Measurements from ENCODE around the gene NTF3. TPM values are rescaled to one million over a fixed set of nuclear protein-coding genes. Genes with fewer than 3 reads are reported as not detected.

NTF3 gene
- total RNA-seq, 3 donors from 2014 or later (not counting 1 experiment from before 2014, with no cell fraction given) = not detected

DNA sequence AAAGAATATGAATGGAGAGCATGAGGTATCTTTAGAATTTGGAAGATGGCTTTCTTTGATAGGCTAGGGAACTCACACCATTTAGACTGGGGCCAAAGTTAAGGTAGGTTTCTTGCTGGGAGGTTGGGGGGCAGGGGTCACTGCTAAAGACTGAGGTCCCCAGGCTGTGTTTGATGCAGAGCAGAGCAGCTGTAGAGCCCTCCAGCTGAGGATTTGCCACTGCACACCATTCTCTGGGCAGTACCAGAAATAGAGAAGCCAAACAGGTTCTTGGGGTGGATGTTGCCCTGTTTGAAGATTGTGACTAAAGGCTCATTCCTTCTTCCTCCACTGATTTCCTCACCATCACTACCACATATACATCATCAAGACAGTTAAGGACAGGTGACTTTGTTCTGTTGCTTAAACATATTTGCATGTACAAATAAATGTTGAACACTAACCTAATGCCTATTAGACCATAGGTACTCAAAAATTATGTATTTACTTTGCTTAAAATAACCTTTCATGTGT lies 7.9 kb downstream of the NTF3 start:
- Histone ChIP-seq H3K27ac (ENCODE audit: low read length) (no peak overlapping the region), H3K4me3 (ENCODE audit: low read length) (no peak overlapping the region), H3K36me3 (ENCODE audit: control insufficient read depth, insufficient read depth, low read length) (no peaks in the 10 kb centered on the region), H3K9me3 (ENCODE audit: control insufficient read depth, insufficient read depth, low read length) (no peaks in the 10 kb centered on the region), H3K4me1 (ENCODE audit: control insufficient read depth, insufficient read depth, low read length) (no peaks in the 10 kb centered on the region), H3K27me3 (ENCODE audit: control insufficient read depth, insufficient read depth, low read length) (peaks cover 2% of the 10 kb centered on the region)
- no peak overlapping the region for H3K27ac Mint-ChIP-seq
- H3K27me3 Mint-ChIP-seq (ENCODE audit: low read depth in 2 of 2) = peaks cover 10 to 46% of the 10 kb centered on the region in 2 donors
- no peaks in the 10 kb centered on the region for H3K36me3 Mint-ChIP-seq
- no peaks in the 10 kb centered on the region for H3K4me1 Mint-ChIP-seq
- intact Hi-C loops (cut with micrococcal nuclease) = no loop called here
- H3K9me3 Mint-ChIP-seq = no peaks in the 10 kb centered on the region
- no peak for ATAC-seq
- no peak for DNase-seq
- H3K4me3 Mint-ChIP-seq = no peak overlapping the region
- TF ChIP-seq, protein P1, sequence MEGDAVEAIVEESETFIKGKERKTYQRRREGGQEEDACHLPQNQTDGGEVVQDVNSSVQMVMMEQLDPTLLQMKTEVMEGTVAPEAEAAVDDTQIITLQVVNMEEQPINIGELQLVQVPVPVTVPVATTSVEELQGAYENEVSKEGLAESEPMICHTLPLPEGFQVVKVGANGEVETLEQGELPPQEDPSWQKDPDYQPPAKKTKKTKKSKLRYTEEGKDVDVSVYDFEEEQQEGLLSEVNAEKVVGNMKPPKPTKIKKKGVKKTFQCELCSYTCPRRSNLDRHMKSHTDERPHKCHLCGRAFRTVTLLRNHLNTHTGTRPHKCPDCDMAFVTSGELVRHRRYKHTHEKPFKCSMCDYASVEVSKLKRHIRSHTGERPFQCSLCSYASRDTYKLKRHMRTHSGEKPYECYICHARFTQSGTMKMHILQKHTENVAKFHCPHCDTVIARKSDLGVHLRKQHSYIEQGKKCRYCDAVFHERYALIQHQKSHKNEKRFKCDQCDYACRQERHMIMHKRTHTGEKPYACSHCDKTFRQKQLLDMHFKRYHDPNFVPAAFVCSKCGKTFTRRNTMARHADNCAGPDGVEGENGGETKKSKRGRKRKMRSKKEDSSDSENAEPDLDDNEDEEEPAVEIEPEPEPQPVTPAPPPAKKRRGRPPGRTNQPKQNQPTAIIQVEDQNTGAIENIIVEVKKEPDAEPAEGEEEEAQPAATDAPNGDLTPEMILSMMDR (IDR thresholded peaks at IDR 0.05) = no peak

DNA sequence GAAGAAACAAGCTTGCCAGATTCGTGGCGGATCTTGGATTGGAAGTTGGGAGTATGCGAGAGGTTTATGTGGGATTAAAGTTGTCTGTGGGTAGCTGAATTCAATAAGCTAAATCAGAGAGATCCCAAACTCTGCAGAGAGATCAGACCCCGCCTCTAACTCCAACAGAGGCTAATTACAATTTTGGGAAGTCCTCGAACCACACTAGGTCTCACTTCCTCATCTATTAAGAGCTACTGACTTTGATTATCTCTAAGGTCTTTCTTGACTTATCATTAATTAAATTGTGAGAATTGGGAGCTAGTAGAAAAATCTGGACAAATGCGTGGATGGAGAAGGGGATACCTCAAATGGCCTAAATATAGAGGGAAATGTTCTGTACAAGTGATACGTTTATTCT lies 9.1 kb downstream of the NTF3 start:
- intact Hi-C loops (cut with micrococcal nuclease) = no loop called here
- H3K9me3 Mint-ChIP-seq = no peaks in the 10 kb centered on the region

DNA sequence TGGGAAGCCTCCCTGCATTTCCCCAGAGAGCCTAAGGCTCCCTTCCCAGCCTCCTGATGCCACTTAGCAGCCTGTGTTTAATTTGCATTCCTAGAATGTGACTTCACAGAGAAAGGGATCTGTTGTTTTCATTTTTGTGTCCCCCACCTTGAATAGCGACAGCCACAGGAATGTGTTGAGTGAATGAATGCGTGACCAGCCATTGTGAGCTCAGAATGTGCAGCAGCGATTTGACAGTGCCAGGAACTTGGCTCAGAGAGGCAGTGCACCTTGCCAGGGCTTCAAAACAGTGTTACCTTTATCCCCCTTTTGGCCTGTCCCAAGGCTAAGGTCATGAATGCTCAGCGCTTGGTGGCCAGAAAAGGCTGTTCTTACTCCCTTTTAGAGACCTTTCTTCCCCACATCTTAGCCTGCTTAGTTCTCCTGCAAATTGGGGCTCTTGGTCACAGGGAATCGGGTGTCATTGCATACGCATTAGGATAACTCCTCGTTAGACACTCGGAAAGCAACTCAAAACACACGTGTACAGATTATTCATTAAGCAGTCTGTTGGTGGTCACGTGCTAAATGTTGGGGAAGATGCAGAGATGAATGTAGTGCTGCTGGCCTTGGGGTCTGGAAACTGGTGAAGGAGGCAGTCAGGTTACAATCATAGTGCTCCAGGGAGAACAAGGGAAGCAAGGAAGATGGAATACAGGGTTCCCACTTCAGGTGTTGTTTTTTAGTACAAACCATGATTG lies 9.8 kb downstream of the NTF3 start:
- H3K4me3 Mint-ChIP-seq = no peak overlapping the region
- H3K36me3 Mint-ChIP-seq = no peaks in the 10 kb centered on the region
- H3K4me1 Mint-ChIP-seq = no peaks in the 10 kb centered on the region
- ATAC-seq (no peak), DNase-seq (no peak)
- no peak overlapping the region for H3K27ac Mint-ChIP-seq
- H3K4me1 ChIP-seq (ENCODE audit: control insufficient read depth, insufficient read depth, low read length) = no peaks in the 10 kb centered on the region
- no peaks in the 10 kb centered on the region for H3K36me3 ChIP-seq (ENCODE audit: control insufficient read depth, insufficient read depth, low read length)
- no peaks in the 10 kb centered on the region for H3K9me3 Mint-ChIP-seq
- intact Hi-C loops (cut with micrococcal nuclease) = no loop called here
- peaks cover 17 to 48% of the 10 kb centered on the region in 2 donors for H3K27me3 Mint-ChIP-seq (ENCODE audit: low read depth in 2 of 2)
- WGBS (ENCODE audit: insufficient coverage) = 90% methylated on average over 10 of the region's 10 CpGs
- H3K27me3 ChIP-seq (ENCODE audit: control insufficient read depth, insufficient read depth, low read length) = no peaks in the 10 kb centered on the region
- no peaks in the 10 kb centered on the region for H3K9me3 ChIP-seq (ENCODE audit: control insufficient read depth, insufficient read depth, low read length)
- no peak overlapping the region for H3K4me3 ChIP-seq (ENCODE audit: low read length)
- H3K27ac ChIP-seq (ENCODE audit: low read length) = no peak overlapping the region
- TF ChIP-seq, protein P1 (IDR thresholded peaks at IDR 0.05) = no peak

More for the DNA sequence above, 9.1 kb downstream of the NTF3 start:
- H3K27me3 Mint-ChIP-seq (ENCODE audit: low read depth in 2 of 2) = peaks cover 15 to 48% of the 10 kb centered on the region in 2 donors
- H3K36me3 Mint-ChIP-seq = no peaks in the 10 kb centered on the region
- TF ChIP-seq, protein P1 (IDR thresholded peaks at IDR 0.05) = no peak
- no peaks in the 10 kb centered on the region for H3K4me1 Mint-ChIP-seq
- no peaks in the 10 kb centered on the region for H3K36me3 ChIP-seq (ENCODE audit: control insufficient read depth, insufficient read depth, low read length)
- H3K27ac ChIP-seq (ENCODE audit: low read length) = no peak overlapping the region
- ATAC-seq (no peak), DNase-seq (no peak)
- no peak overlapping the region for H3K4me3 ChIP-seq (ENCODE audit: low read length)
- H3K27ac Mint-ChIP-seq = no peak overlapping the region
- 74% methylated on average over 5 of the region's 7 CpGs for WGBS (ENCODE audit: insufficient coverage)
- H3K4me3 Mint-ChIP-seq = no peak overlapping the region
- H3K4me1 ChIP-seq (ENCODE audit: control insufficient read depth, insufficient read depth, low read length) = no peaks in the 10 kb centered on the region
- H3K9me3 ChIP-seq (ENCODE audit: control insufficient read depth, insufficient read depth, low read length) = no peaks in the 10 kb centered on the region
- no peaks in the 10 kb centered on the region for H3K27me3 ChIP-seq (ENCODE audit: control insufficient read depth, insufficient read depth, low read length)

Data from natural killer cell (primary cell).